PFSK-1 (cell line): ENCODE measurements around the gene NDUFAF5.

Experiments
- FOXP2 ChIP-seq: optimal IDR thresholded peaks from 2 replicates; pipeline ENCODE3; 2011; ENCODE audit warnings: borderline replicate concordance, control low read depth, inconsistent platforms; ENCODE audit not compliant: insufficient read depth; ENCODE audit errors: extremely low read length, extremely low read depth
- POLR2AphosphoS5 ChIP-seq: IDR thresholded peaks from 2 replicates; pipeline ENCODE4 v1.6.1; 2012; ENCODE audit warnings: low read depth, mild to moderate bottlenecking, control low read depth, low read length, moderate library complexity
- SIN3A ChIP-seq: IDR thresholded peaks from 2 replicates; pipeline ENCODE4 v1.6.1; 2012; ENCODE audit warnings: mild to moderate bottlenecking, low read length, moderate library complexity, borderline replicate concordance; ENCODE audit not compliant: insufficient read depth
- TAF1 ChIP-seq: IDR thresholded peaks from 2 replicates; pipeline ENCODE4 v1.6.1; 2012; ENCODE audit warnings: low read length, control low read depth, borderline replicate concordance; ENCODE audit not compliant: insufficient read depth
- TF ChIP-seq, protein P1 (sequence below), 2 experiments: IDR thresholded peaks; 2 replicates each; pipeline versions ENCODE4 v1.6.1 to v1.8.0; 2011 to 2012; ENCODE audit warnings: low read depth in 2 of 2, low read length in 2 of 2, control low read depth in 1 of 2, inconsistent platforms in 1 of 2, mild to moderate bottlenecking in 1 of 2, moderate library complexity in 1 of 2; ENCODE audit not compliant: insufficient read depth in 1 of 2

NDUFAF5 gene

DNA sequence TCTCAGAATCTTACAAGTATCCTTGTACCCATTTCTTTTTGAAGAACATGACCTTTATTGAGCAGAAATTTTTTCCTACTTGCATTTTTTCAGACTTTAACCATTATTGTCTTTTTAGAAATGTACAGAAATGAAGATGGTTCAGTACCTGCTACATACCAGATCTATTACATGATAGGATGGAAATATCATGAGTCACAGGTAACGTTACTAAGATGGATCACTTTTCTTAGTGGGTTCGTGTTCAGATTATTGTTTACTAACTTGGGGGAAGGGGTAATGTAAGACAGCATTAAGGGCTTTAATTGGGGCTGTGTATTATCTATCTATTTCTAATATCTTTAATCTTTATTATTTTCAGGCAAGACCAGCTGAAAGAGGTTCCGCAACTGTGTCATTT, 31.9 kb downstream of the NDUFAF5 start:
- TF ChIP-seq TAF1 (no peak), POLR2AphosphoS5 (no peak), FOXP2 (no peak), SIN3A (no peak)
- TF ChIP-seq, protein P1, sequence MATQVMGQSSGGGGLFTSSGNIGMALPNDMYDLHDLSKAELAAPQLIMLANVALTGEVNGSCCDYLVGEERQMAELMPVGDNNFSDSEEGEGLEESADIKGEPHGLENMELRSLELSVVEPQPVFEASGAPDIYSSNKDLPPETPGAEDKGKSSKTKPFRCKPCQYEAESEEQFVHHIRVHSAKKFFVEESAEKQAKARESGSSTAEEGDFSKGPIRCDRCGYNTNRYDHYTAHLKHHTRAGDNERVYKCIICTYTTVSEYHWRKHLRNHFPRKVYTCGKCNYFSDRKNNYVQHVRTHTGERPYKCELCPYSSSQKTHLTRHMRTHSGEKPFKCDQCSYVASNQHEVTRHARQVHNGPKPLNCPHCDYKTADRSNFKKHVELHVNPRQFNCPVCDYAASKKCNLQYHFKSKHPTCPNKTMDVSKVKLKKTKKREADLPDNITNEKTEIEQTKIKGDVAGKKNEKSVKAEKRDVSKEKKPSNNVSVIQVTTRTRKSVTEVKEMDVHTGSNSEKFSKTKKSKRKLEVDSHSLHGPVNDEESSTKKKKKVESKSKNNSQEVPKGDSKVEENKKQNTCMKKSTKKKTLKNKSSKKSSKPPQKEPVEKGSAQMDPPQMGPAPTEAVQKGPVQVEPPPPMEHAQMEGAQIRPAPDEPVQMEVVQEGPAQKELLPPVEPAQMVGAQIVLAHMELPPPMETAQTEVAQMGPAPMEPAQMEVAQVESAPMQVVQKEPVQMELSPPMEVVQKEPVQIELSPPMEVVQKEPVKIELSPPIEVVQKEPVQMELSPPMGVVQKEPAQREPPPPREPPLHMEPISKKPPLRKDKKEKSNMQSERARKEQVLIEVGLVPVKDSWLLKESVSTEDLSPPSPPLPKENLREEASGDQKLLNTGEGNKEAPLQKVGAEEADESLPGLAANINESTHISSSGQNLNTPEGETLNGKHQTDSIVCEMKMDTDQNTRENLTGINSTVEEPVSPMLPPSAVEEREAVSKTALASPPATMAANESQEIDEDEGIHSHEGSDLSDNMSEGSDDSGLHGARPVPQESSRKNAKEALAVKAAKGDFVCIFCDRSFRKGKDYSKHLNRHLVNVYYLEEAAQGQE (IDR thresholded peaks at IDR 0.05; ENCODE audit: insufficient read depth in 1 of 2, low read depth in 2 of 2, low read length in 2 of 2) = no peak

DNA sequence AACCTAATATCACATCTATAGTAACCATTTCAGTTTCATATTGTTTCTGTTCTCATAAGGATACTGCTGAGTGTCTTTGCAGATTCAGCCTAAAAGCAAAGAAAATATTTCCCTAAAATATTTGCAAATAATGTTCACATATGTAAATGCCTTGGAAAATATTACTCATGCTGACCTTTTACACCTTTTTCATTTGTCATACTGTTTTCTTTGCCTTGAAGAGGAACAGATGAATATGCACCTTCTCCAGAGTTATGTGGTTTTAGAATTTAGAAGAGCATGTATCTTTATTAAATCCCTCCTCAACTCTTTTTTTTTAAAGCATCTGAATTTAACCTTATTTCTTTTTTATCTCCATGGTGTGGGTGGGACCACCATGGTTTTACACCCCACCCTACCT, 32.5 kb downstream of the NDUFAF5 start:
- TF ChIP-seq, protein P1 (IDR thresholded peaks at IDR 0.05; ENCODE audit: insufficient read depth in 1 of 2, low read depth in 2 of 2, low read length in 2 of 2) = no peak
- TF ChIP-seq TAF1 = no peak
- no peak for TF ChIP-seq FOXP2
- no peak for TF ChIP-seq POLR2AphosphoS5
- no peak for TF ChIP-seq SIN3A

DNA sequence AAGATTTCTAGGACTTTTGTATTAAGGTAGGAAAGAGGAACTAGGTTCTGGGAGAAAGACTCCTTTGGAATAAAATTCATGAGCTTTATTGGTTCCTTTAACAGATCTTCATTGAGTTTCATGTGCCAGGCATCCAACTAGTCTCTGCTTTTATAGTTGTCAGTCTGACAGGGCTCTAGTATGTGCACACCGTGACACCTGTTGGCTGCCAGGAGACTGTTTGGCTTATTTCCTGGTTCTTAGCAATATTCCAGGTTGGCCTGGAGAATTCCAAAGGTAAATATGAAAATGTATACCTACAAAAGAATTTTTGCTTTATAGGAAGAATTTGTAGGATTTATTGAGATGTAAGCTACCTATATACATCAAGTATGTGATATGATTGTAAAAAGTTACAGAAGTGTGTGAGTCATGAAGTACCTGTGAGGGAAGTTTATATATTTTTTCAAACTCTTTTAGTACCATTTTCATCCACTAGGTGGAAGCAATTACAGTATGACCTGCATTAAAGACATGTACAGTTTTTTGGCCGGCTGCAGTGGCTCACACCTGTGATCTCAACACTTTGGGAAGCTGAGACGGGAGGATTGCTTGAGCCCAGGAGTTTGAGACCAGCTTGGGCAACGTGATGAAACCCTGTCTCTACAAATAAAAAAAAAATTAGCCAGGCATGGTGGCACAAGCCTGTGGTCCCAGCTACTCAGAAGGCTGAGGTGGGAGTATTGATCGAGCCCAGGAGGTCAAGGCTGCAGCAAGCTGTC, 35.2 kb downstream of the NDUFAF5 start:
- TF ChIP-seq POLR2AphosphoS5 = no peak
- TF ChIP-seq, protein P1 (IDR thresholded peaks at IDR 0.05; ENCODE audit: insufficient read depth in 1 of 2, low read depth in 2 of 2, low read length in 2 of 2) = no peak
- no peak for TF ChIP-seq SIN3A
- TF ChIP-seq FOXP2 = no peak
- TF ChIP-seq TAF1 = no peak

DNA sequence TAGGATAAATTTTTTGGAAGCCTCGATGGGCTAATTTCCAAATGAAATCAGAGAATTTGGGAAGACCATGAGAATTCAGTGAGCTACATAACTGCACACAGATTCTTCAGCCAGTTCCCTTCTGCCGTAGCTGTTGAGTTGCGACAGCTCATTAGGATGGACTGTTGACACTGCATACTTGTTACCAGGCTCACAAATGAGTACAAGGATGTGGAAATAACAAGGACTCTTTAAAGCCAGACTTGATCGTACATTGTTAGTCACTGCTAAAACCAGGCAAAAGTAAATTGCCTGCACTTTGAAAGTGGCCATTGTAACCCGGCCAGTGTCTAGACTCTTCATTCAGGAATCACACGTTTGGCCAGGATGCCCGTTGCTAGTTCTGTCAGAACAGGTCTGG, 37.0 kb downstream of the NDUFAF5 start:
- TF ChIP-seq POLR2AphosphoS5 (no peak), SIN3A (no peak)

DNA sequence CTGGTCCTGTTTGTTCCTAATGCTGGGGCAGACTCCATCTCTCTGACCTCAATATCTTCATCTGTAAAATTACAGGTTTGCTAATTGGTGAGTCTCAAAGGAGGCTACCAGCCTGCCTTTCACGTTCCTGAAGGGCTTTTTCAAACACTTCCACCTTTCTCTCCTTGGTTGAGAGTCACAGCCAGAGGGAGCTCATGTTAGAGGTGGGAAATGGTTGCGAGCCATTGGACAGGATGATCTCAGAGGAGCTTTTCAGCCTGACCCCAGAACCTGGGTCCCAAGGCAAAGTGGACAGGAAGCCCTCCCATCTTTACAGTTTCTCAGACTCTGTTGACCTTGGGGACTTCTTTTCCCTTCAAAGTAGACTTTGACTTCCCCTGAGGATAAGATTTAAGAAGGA, 37.6 kb downstream of the NDUFAF5 start:
- TF ChIP-seq TAF1 = no peak

DNA sequence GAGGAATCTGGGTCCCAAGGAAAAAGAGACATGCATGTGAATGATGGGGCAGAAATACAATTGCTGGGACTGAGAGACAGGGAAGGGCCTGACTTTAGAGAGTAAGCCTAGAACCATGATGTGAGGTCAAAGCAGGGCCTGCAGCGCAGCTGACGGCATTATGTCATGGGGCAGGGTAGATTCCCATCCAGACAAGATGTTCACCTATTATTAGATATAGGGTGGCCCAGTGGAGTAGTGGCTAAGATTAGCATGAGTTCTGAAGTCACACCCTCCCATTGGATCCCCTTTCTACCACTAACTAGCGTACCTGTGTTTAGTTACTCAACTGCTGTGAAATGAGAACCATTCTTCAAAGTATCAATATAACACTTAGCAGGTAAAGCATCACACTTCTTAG, 39.6 kb downstream of the NDUFAF5 start:
- TF ChIP-seq SIN3A = no peak
- TF ChIP-seq FOXP2 = no peak
- TF ChIP-seq, protein P1 (IDR thresholded peaks at IDR 0.05; ENCODE audit: insufficient read depth in 1 of 2, low read depth in 2 of 2, low read length in 2 of 2) = no peak
- no peak for TF ChIP-seq POLR2AphosphoS5
- TF ChIP-seq TAF1 = no peak
